ENCODE data around the gene TDO2. TPM values are rescaled to one million over a fixed set of nuclear protein-coding genes. Genes with fewer than 3 reads are reported as not detected.

The TDO2 gene
- total RNA-seq, 1 donor: 2.2 TPM

DNA sequence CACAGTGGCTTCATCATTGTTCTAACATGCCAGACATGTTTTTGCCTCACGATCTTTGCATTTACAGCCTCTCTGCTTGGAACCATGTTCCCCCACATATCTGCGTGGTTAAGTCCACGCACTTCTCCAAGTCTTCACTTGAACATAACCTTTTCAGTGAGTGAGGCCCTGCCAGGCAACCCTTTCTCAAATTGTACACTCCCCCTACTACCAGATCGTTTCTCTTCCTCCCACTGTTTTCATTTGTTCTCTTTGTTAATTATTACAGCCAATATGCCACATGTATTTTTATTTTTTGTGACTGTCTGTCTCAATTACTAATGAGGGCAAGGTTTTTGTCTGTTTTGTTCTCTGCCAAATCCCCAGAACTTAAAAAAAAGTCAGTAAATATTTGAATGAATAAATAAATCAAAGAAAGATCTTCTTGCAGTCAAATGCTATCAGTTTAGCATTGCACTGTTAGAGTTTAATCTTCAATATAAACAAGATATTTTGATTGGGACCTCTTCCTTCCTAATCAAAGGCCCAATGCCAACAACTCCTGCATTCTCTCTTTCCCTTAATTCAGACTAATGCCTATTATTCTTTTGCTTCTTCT is 32.0 kb downstream of the TDO2 start:
- no peak overlapping the region for H3K4me3 ChIP-seq (ENCODE audit: low read depth, low read length)
- DNase-seq (ENCODE audit: low read depth): no peak
- TF ChIP-seq CTCF (IDR thresholded peaks at IDR 0.05; ENCODE audit: insufficient read depth, low read depth, low read length): no peak

GRCh38 chr4:155941085-155941790 is 37.7 kb downstream of the TDO2 start:
- no peak overlapping the region for H3K4me3 ChIP-seq (ENCODE audit: low read depth, low read length)
- no peak for DNase-seq (ENCODE audit: low read depth)
- no peak for TF ChIP-seq CTCF (IDR thresholded peaks at IDR 0.05; ENCODE audit: insufficient read depth, low read depth, low read length)

DNA sequence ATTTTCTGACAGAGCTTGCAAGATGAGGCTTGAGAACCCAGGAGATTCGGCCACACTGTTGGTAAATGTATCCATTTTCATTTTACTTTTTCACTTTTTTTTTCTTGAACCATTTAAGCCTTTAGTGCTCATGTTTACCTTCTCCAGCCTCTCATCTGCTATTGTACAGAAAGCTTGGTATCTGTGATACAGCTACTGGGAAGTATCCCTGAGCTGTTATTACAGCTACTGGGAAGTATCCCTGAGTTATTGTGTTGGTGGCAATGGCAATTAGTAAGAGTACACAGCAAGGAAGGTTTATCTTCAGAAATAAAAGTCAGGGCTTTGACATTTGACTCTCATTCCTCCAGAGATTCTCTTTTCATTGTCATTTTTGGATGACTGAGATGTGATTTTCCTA is 38.3 kb downstream of the TDO2 start:
- no peak for TF ChIP-seq CTCF (IDR thresholded peaks at IDR 0.05; ENCODE audit: insufficient read depth, low read depth, low read length)
- DNase-seq (ENCODE audit: low read depth): no peak
- no peak overlapping the region for H3K4me3 ChIP-seq (ENCODE audit: low read depth, low read length)

DNA sequence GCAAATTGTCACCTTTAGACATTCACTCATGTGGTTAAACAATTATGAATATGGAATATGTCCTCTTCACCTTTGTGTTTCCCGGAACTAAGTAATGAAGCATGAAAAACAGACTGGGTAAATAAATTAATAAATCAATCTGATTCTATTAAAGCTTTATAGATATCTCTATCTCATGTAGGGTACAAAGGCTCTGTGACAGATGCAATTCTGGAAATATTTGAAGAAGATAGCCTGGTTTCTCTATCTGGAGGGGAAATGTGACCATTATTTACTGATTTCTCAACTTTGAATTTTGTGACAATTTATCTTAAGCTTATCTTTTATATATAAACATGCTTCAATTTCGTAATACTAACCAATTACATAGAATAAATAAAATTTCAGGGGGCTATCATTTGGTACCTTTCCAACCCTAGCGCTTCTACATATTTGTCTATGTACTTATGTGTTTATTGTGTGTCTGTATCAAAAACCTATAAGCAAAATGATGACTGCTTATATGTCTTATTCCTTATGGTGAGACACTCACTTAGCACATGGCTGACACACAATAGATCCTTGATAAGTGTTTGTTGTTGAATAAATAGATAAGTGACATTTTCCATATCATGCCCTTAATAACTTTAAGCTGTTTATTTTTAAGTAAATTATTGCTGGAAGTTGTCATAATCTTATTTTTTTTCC is 40.3 kb downstream of the TDO2 start:
- H3K4me3 ChIP-seq (ENCODE audit: low read depth, low read length): no peak overlapping the region
- no peak for TF ChIP-seq CTCF (IDR thresholded peaks at IDR 0.05; ENCODE audit: insufficient read depth, low read depth, low read length)
- DNase-seq (ENCODE audit: low read depth): no peak

- DNase-seq (ENCODE audit: low read depth): no peak
- no peak for TF ChIP-seq CTCF (IDR thresholded peaks at IDR 0.05; ENCODE audit: insufficient read depth, low read depth, low read length)
- H3K4me3 ChIP-seq (ENCODE audit: low read depth, low read length): no peak overlapping the region
Observed at GRCh38 chr4:155944516-155944915, 41.0 kb downstream of the TDO2 start.

GRCh38 chr4:155946486-155946885 is 43.0 kb downstream of the TDO2 start:
- no peak for DNase-seq (ENCODE audit: low read depth)
- no peak overlapping the region for H3K4me3 ChIP-seq (ENCODE audit: low read depth, low read length)
- TF ChIP-seq CTCF (IDR thresholded peaks at IDR 0.05; ENCODE audit: insufficient read depth, low read depth, low read length): no peak
